Esophagus squamous epithelium (tissue), 4 donors: ENCODE measurements around the gene MED13L.
A peak's percentile ranks its signal among the peaks of the same experiment; 100 is the strongest.

ENCODE experiments used
- POLR2A ChIP-seq, 4 donors: fragments of 450-650 bp; IDR thresholded peaks; one replicate each; pipeline ENCODE4 v1.6.1; 2017; ENCODE audit warnings: antibody characterized with exemption in 4 of 4, mild to moderate bottlenecking in 4 of 4, moderate library complexity in 3 of 4
- TF ChIP-seq, protein P1 (sequence below), 6 experiments: fragments of 450-650 bp in 4 of 6; fragments of 200-600 bp in 2 of 6; sonication (generic) in 2 of 6; IDR thresholded peaks; one replicate each; pipeline ENCODE4 v1.5.1; 2016 to 2019; ENCODE audit warnings: antibody characterized with exemption in 6 of 6, mild to moderate bottlenecking in 4 of 6, moderate library complexity in 4 of 6

GRCh38 chr12:115922952-115923564 lies 354.4 kb downstream of the MED13L start:
- TF ChIP-seq, protein P1, sequence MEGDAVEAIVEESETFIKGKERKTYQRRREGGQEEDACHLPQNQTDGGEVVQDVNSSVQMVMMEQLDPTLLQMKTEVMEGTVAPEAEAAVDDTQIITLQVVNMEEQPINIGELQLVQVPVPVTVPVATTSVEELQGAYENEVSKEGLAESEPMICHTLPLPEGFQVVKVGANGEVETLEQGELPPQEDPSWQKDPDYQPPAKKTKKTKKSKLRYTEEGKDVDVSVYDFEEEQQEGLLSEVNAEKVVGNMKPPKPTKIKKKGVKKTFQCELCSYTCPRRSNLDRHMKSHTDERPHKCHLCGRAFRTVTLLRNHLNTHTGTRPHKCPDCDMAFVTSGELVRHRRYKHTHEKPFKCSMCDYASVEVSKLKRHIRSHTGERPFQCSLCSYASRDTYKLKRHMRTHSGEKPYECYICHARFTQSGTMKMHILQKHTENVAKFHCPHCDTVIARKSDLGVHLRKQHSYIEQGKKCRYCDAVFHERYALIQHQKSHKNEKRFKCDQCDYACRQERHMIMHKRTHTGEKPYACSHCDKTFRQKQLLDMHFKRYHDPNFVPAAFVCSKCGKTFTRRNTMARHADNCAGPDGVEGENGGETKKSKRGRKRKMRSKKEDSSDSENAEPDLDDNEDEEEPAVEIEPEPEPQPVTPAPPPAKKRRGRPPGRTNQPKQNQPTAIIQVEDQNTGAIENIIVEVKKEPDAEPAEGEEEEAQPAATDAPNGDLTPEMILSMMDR (IDR thresholded peaks at IDR 0.05) = peak in 2 of 6 experiments; percentile 9 to 44
- TF ChIP-seq POLR2A (IDR thresholded peaks at IDR 0.05) = no peak
